ENCODE measurements around the gene CHCT1. TPM values are rescaled to one million over a fixed set of nuclear protein-coding genes. Genes with fewer than 3 reads are reported as not detected.
"Not testable (repeated sequence)": the region's sequence is repeated elsewhere in the genome, so short reads cannot be mapped to it uniquely, and the experiment has no call there.

CHCT1 gene
- total RNA-seq, 1 donor from 2014 or later = not detected

- DNase-seq (ENCODE audit: low spot score) (no peak), ATAC-seq (no peak)
Observed at GRCh38 chr17:60398227-60398959, 23.9 kb upstream of the CHCT1 start.

- ATAC-seq (no peak), DNase-seq (ENCODE audit: low spot score) (no peak)
Observed at GRCh38 chr17:60401819-60402218, 20.5 kb upstream of the CHCT1 start.

DNA sequence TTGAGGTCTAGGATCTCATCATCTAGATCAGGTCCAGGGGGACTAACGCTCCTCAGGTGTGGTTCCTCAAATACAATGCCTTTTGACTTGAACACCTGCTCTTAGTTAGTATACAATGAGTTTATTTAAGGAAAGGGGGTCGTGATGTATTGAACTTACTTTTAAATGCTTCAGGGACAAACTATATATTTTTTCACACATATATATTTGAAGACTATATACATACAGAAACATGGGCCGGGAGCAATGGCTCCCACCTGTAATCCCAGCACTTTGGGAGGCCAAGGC, 18.8 kb upstream of the CHCT1 start:
- DNase-seq (ENCODE audit: low spot score) = no peak
- no peak for ATAC-seq

GRCh38 chr17:60403962-60404361, 18.3 kb upstream of the CHCT1 start:
- ATAC-seq = no peak
- no peak for DNase-seq (ENCODE audit: low spot score)

GRCh38 chr17:60406887-60407286, 15.4 kb upstream of the CHCT1 start:
- ATAC-seq (no peak), DNase-seq (ENCODE audit: low spot score) (no peak)

DNA sequence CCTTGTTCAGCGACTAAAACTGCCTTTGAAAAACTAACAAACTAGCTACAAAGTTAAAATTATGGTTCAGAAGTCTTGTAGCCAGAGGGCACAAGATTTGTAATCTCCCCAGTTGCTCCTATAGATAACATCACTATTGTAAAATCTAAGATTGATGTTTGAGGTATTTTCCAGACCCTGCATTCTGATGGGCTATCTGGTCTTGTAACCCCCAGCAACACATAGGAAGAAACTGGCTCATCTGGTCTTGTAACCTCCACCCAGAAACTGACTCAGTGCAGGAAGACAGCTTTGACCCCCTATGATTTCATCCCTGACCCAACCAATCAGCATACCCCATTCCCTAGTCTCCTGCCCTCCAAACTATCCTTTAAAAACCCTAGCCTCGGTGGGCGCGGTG, 12.3 kb upstream of the CHCT1 start:
- DNase-seq (ENCODE audit: low spot score) (no peak), ATAC-seq (no peak)

- ATAC-seq = no peak
- DNase-seq (ENCODE audit: low spot score) = no peak
Observed at GRCh38 chr17:60412701-60413100, 9.6 kb upstream of the CHCT1 start.

DNA sequence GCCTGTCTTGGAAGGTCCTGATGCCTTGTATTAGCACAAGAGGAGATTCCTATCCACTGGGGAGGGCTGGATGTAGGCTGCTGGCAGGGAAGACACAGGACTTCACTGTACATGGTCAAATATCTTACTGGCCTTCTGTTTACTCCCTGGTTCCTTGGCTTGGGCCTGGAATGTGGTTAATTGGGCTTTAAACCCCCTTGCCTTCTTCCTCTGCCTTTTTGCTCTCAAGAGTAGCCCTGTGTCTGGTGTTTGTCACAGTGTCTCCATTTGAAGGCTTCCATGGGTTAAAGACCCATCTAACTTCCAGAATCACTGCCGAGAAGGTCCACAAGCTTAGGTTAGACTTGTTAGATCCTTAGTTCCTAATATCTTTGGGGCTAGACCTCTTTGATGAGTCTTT, 7.1 kb upstream of the CHCT1 start:
- DNase-seq (ENCODE audit: low spot score) = no peak
- no peak for ATAC-seq

GRCh38 chr17:60416368-60416925, 5.8 kb upstream of the CHCT1 start:
- ATAC-seq (no peak), DNase-seq (ENCODE audit: low spot score) (no peak)

- not testable (repeated sequence) for DNase-seq (ENCODE audit: low spot score)
Observed at GRCh38 chr17:60419003-60419402, 3.3 kb upstream of the CHCT1 start.

DNA sequence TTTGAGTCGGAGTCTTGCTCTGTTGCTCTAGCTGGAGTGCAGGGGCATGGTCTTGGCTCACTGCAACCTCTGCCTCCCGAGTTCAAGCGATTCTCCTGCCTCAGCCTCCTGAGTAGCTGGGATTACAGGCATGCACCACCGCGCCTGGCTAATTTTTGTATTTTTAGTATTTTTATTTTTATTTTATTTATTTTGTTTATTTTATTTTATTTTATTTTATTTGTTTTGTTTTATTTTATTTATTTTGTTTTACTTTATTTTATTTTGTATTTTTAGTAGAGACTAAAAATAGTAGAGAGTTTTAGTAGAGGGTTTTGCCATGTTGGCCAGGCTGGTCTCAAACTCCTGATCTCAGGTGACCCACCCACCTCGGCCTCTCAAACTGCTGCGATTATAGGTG, 2.4 kb upstream of the CHCT1 start:
- DNase-seq (ENCODE audit: low spot score) = not testable (repeated sequence)

More at GRCh38 chr17:60419003-60419402, 3.3 kb upstream of the CHCT1 start:
- ATAC-seq = not testable (repeated sequence)

DNA sequence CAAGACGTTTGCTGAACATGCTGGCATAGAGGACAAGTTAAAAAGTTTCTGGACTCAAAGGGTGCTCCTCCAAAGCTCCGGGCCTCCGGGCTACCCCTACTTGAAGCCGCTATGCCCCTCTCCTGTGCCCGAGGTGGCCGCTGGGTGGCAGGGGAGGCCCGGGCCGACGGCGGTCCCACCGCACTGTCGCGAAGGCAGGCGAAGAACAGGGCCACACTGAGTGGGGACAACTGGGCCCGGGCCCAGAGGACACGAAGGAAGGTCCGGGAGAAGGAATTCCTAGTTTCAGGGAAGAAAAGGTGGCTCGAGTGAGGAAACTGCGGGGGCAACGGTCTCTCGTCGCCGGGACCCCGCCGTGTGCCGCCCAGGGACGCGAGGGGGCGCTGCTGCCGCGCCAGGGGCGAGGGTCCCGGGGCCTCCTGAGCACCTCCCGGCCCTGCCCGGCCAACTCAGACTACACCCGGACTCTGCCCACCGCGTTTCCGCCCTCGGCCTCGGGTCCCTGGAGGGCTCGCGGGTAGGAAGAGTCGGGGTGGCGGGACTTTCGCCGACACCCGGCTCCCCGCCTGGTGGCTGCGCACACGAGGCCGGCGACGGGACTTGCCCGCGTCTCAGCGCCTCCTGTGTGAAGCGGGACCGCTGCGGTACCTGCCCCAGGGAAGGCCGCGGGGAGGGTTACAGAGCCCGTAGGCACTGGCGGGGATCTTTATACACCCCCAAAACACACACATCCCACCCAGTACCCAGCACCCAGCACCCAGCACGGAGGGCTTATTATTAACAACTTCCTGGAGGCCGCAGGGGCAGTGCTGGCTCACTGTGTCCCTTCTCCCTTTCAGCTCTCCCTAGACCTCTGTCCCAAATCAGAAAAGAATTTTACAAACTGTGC, 772 bp upstream of the CHCT1 start:
- peak; percentile 70 for DNase-seq (ENCODE audit: low spot score)
- peak; percentile 97 for ATAC-seq

More for the DNA sequence above, 2.4 kb upstream of the CHCT1 start:
- not testable (repeated sequence) for ATAC-seq

- no peak for DNase-seq (ENCODE audit: low spot score)
- ATAC-seq = no peak
Observed at GRCh38 chr17:60423865-60424264, 1.6 kb downstream of the CHCT1 start.

- DNase-seq (ENCODE audit: low spot score) (no peak), ATAC-seq (no peak)
Observed at GRCh38 chr17:60425626-60426025, 3.3 kb downstream of the CHCT1 start.

DNA sequence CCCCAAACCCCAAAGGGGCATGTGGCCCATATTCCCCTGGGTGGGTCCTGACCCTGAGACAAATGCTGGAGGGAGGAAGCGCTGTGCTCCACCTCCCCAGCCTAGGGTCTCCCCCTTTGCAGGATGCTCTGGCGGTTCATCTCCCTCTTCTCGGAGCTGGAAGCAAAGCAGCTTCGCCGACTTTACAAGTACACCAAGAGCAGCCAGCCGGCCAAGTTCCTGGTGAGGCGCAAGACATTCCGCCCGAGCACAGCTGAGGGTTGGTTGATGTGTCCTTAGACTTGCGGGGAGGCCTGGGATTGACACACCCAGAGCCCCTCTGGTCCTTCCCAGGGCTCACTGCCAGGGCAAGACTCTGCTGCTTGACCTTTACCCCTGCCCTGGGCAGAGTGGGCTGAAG, 4.3 kb downstream of the CHCT1 start:
- DNase-seq (ENCODE audit: low spot score) (no peak), ATAC-seq (no peak)

DNA sequence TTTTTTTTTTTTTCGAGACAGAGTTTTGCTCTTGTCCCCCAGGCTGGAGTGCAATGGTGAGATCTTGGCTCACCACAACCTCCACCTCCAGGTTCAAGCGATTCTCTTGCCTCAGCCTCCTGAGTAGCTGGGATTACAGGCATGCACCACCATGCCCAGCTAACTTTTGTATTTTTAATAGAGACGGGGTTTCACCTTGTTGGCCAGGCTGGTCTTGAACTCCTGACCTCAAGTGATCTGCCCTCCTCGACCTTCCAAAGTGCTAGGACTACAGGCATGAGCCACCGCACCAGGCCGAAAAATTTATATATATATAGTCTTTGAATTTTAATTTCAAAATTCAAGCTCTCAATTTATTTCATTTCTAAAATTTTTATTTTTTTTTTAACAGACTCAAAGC, 6.2 kb downstream of the CHCT1 start:
- DNase-seq (ENCODE audit: low spot score); ATAC-seq: not testable (repeated sequence)

DNA sequence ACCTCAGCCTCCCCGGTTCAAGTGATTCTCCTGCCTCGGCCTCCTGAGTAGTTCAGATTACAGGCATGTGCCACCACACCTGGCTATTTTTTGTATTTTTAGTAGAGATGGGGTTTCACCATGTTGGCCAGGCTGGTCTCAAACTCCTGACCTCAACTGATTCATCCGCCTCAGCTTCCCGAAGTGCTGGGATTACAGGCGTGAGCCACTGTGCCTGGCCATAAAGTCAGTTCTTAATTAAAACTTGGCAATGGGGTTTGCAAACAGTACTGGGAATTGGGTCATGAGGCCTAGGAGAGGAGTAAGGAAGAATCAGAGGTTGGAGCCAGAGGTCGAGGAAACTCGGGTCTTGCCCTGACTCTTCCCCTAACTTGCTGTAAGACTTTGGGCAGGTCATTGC, 8.3 kb downstream of the CHCT1 start:
- ATAC-seq; DNase-seq (ENCODE audit: low spot score): not testable (repeated sequence)

GRCh38 chr17:60433021-60433997, 11.0 kb downstream of the CHCT1 start:
- not testable (repeated sequence) for ATAC-seq; DNase-seq (ENCODE audit: low spot score)

DNA sequence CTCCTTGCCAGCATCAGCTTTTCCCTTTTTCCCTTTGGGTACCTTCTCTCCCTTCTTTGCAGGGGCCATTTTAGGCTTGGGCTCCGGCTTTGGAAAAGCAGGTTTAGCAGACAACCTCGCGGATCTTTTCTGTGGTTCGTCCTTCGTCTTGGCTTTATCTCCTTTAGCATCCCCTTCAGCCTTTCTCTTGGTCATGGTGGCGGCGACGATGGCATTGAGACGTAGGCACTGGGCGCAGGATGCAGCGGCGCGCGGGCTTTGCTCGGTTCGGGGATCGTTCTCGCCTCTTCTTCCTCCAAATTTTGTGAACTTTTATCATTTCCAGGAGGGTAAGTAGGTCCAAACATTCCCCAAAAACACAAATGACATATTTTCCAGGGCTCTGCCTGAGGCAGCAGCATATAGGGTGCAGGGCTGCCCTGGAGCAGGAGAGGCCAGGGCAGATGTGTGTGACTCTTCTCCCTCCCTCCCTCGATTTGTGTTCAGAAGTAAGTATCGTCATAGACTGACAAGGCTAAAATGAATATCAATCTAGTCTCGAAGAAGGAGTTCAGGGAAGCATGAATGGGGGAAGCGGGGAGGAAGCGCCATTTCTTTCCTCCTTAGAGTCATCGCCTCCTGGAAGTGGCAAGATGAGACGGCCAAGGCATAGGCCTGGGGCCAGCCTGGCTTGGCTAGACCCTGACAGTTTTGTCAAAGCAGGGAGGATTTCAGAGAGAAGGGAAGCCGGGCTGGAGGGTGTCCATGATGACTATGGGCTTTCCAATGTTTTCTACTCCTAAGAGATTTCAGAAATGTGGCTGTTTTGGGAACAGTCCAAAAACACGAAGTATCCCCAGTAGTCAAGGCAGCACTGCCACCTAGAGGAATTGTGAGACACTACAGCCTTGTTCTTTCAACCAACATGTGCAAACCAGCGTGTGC, 13.2 kb downstream of the CHCT1 start:
- ATAC-seq (peak; percentile 98), DNase-seq (ENCODE audit: low spot score) (peak; percentile 72)

DNA sequence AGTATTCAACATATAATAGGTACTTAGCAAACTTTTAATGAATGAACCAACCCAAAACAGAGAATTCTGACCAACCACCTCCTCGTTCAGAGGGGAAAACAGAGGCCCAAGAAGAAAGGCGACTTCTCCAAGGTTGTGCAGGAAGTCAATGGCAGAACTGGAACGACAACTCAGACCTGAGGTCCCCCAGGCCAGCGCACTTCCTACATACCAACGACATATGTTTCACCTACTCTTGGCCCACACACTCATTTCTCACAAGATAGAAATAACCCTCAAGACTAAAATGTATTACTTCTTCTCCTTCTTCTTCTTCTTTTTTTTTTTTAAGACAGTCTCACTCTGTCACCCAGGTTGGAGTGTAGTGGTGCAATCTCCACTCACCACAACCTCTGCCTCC, 14.4 kb downstream of the CHCT1 start:
- DNase-seq (ENCODE audit: low spot score) (no peak), ATAC-seq (no peak)
